DOHH2 (cell line): ENCODE results near the gene ALS2.

ENCODE experiments used
- H3F3A ChIP-seq: fragments of 200-600 bp; sonication (generic), shearing (Covaris generic); 2 replicates; pipeline ENCODE4 v1.6.0; 2016; ENCODE audit warnings: antibody characterized with exemption, mild to moderate bottlenecking; ENCODE audit not compliant: control insufficient read depth, insufficient read depth
- H3K27ac ChIP-seq: fragments of 200-600 bp; sonication (generic); 2 replicates; pipeline ENCODE4 v1.5.1; 2014; ENCODE audit warnings: low read depth, mild to moderate bottlenecking, low read length, moderate library complexity
- H3K27me3 ChIP-seq: fragments of 200-600 bp; sonication (generic); 2 replicates; pipeline ENCODE4 v1.6.1; 2014; ENCODE audit warnings: mild to moderate bottlenecking, low read length, mixed read lengths; ENCODE audit not compliant: control insufficient read depth
- H3K36me3 ChIP-seq: fragments of 200-600 bp; sonication (generic); 2 replicates; pipeline ENCODE4 v1.6.1; 2014; ENCODE audit warnings: mild to moderate bottlenecking, low read length, moderate library complexity, mixed read lengths; ENCODE audit not compliant: control insufficient read depth
- H3K4me1 ChIP-seq: fragments of 200-600 bp; sonication (generic); 2 replicates; pipeline ENCODE4 v1.6.1; 2014; ENCODE audit warnings: mild to moderate bottlenecking, low read length, mixed read lengths; ENCODE audit not compliant: control insufficient read depth
- H3K4me2 ChIP-seq: fragments of 200-600 bp; sonication (generic); 2 replicates; pipeline ENCODE4 v1.6.0; 2014; ENCODE audit warnings: mild to moderate bottlenecking, low read length, moderate library complexity
- H3K4me3 ChIP-seq: fragments of 200-600 bp; sonication (generic); 2 replicates; pipeline ENCODE4 v1.5.1; 2014; ENCODE audit warnings: mild to moderate bottlenecking, low read length, mixed read lengths
- H3K79me2 ChIP-seq: fragments of 200-600 bp; sonication (generic); 2 replicates; pipeline ENCODE4 v1.6.1; 2014; ENCODE audit warnings: mild to moderate bottlenecking, low read length, mixed read lengths; ENCODE audit not compliant: control insufficient read depth
- H3K9me2 ChIP-seq: fragments of 200-600 bp; sonication (generic); replicated peaks from 2 replicates; pipeline ENCODE4 v1.6.1; 2014; ENCODE audit warnings: mild to moderate bottlenecking, low read length, mixed read lengths; ENCODE audit not compliant: control insufficient read depth
- H3K9me3 ChIP-seq: fragments of 200-600 bp; sonication (generic); 2 replicates; pipeline ENCODE4 v1.6.1; 2014; ENCODE audit warnings: antibody characterized with exemption, low read length, mixed read lengths; ENCODE audit not compliant: control insufficient read depth, insufficient read depth
- H4K20me1 ChIP-seq: fragments of 200-600 bp; sonication (generic); 2 replicates; pipeline ENCODE4 v1.6.0; 2014; ENCODE audit warnings: low read depth, mild to moderate bottlenecking, antibody characterized with exemption, low read length, moderate library complexity; ENCODE audit not compliant: control insufficient read depth, insufficient read depth
- CTCF ChIP-seq: fragments of 200-600 bp; sonication (generic); IDR thresholded peaks from one replicate; pipeline ENCODE4 v1.5.1; 2014; ENCODE audit warnings: antibody characterized with exemption, mild to moderate bottlenecking, low read depth, low read length; ENCODE audit not compliant: poor library complexity, severe bottlenecking
- EZH2phosphoT487 ChIP-seq: fragments of 200-600 bp; sonication (generic); IDR thresholded peaks from 2 replicates; pipeline ENCODE4 v1.6.1; 2017; ENCODE audit warnings: borderline replicate concordance, mild to moderate bottlenecking, antibody characterized with exemption, low read length, moderate library complexity, mixed read lengths

ALS2 gene

DNA sequence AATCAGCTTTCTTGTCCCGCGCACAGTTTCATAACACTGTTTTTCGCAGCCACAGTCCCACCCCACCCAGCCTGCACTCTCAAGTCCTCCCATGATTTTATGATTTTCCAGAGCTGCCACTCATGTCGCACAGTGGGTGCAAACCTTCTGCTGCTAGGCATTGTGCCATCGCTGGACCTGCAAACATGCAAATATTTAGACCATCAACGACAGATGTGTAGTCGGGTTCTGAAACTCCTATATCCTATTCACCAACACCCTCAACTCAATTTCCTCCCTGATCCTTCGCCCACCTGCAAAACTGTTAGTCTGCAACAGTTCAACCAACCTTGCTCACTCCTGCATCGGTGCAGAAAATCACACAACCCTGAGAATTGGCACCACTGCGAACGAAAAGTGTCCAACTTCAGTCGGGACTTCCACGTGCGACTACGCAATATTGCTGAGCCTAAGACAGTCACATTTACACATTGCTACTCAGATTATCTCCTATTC is 871 bp upstream of the ALS2 start:
- no peak for TF ChIP-seq CTCF
- TF ChIP-seq EZH2phosphoT487, result no peak
- Histone ChIP-seq H3K4me3 (peak overlapping the region; percentile 98), H3K9me2 (no peaks in the 10 kb centered on the region), H4K20me1 (no peaks in the 10 kb centered on the region), H3K4me2 (peak overlapping the region; percentile 92), H3K79me2 (no peaks in the 10 kb centered on the region), H3K4me1 (peaks cover 15% of the 10 kb centered on the region), H3K27ac (no peak overlapping the region), H3K27me3 (peaks cover 9% of the 10 kb centered on the region), H3K9me3 (no peaks in the 10 kb centered on the region), H3K36me3 (no peaks in the 10 kb centered on the region), H3F3A (no peaks in the 10 kb centered on the region)

GRCh38 chr2:201779901-201780673 is 646 bp downstream of the ALS2 start:
- Histone ChIP-seq H3F3A (no peaks in the 10 kb centered on the region), H3K79me2 (no peaks in the 10 kb centered on the region), H3K4me3 (peak overlapping the region; percentile 98), H3K36me3 (no peaks in the 10 kb centered on the region), H3K27ac (no peak overlapping the region), H3K27me3 (peaks cover 9% of the 10 kb centered on the region), H4K20me1 (no peaks in the 10 kb centered on the region), H3K9me2 (no peaks in the 10 kb centered on the region), H3K4me1 (peaks cover 15% of the 10 kb centered on the region), H3K4me2 (peak overlapping the region; percentile 92), H3K9me3 (no peaks in the 10 kb centered on the region)
- TF ChIP-seq CTCF (no peak), EZH2phosphoT487 (no peak)

- H3K27ac ChIP-seq, result no peak overlapping the region
- no peak overlapping the region for H3K4me2 ChIP-seq
- H3K79me2 ChIP-seq, result no peaks in the 10 kb centered on the region
These were observed 2.9 kb downstream of the ALS2 start for GRCh38 chr2:201777869-201778268.

More at GRCh38 chr2:201777869-201778268, 2.9 kb downstream of the ALS2 start:
- H3F3A ChIP-seq, result no peaks in the 10 kb centered on the region
- no peaks in the 10 kb centered on the region for H3K36me3 ChIP-seq
- H3K9me2 ChIP-seq, result no peaks in the 10 kb centered on the region
- no peaks in the 10 kb centered on the region for H4K20me1 ChIP-seq
- TF ChIP-seq EZH2phosphoT487 (no peak), CTCF (no peak)
- no peak overlapping the region for H3K4me3 ChIP-seq
- peaks cover 15% of the 10 kb centered on the region for H3K4me1 ChIP-seq
- H3K9me3 ChIP-seq, result no peaks in the 10 kb centered on the region
- peaks cover 9% of the 10 kb centered on the region for H3K27me3 ChIP-seq
